22Rv1 (cell line): Measurements from ENCODE around the gene ZBTB33.

Experiments used
- ZFX ChIP-seq: fragments of 450-650 bp; IDR thresholded peaks from 2 replicates; pipeline ENCODE4 v1.6.1; 2017; ENCODE audit warnings: antibody characterized with exemption, borderline replicate concordance
- TF ChIP-seq, protein P1 (sequence below): fragments of 450-650 bp; IDR thresholded peaks from 2 replicates; pipeline ENCODE4 v1.5.1; 2017; ENCODE audit warnings: mild to moderate bottlenecking

DNA sequence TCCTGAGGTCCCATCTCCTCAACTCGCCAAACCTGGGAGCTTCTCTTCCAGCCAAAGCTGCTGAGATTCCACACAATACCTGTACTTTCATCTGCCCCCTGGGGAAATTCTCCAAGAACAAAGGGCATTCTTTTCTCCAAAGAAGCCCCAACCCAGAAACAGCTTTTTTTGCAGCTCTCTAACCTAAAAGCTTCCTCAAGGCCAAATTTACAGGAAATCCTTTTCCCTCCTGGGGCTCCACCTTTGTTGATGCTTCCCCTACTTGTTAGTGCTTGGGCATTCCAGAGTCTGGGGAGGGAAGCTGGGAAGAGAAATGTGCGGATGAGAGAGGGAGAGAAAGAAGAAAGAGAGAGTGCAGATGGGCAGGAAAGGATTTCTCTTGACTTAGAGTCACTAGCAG, 24.3 kb downstream of the ZBTB33 start:
- TF ChIP-seq, protein P1, sequence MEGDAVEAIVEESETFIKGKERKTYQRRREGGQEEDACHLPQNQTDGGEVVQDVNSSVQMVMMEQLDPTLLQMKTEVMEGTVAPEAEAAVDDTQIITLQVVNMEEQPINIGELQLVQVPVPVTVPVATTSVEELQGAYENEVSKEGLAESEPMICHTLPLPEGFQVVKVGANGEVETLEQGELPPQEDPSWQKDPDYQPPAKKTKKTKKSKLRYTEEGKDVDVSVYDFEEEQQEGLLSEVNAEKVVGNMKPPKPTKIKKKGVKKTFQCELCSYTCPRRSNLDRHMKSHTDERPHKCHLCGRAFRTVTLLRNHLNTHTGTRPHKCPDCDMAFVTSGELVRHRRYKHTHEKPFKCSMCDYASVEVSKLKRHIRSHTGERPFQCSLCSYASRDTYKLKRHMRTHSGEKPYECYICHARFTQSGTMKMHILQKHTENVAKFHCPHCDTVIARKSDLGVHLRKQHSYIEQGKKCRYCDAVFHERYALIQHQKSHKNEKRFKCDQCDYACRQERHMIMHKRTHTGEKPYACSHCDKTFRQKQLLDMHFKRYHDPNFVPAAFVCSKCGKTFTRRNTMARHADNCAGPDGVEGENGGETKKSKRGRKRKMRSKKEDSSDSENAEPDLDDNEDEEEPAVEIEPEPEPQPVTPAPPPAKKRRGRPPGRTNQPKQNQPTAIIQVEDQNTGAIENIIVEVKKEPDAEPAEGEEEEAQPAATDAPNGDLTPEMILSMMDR: no peak
- TF ChIP-seq ZFX: no peak
